Measurements from ENCODE around the gene KCNJ14.

The KCNJ14 gene

GRCh38 chr19:48507911-48508439 is 52.6 kb downstream of the KCNJ14 start:
- DNase-seq (ENCODE audit: low read depth in 2 of 2) = no peak

GRCh38 chr19:48508729-48509411 is 53.5 kb downstream of the KCNJ14 start:
- DNase-seq (ENCODE audit: low read depth in 2 of 2) = no peak

- no peak for DNase-seq (ENCODE audit: low read depth in 2 of 2)
These were observed 54.3 kb downstream of the KCNJ14 start for GRCh38 chr19:48509467-48510194.

- peak; percentile 62 to 70 for DNase-seq (ENCODE audit: low read depth in 2 of 2)
These were observed 55.3 kb downstream of the KCNJ14 start for GRCh38 chr19:48510421-48511268.

- DNase-seq (ENCODE audit: low read depth in 2 of 2) = no peak
These were observed 56.0 kb downstream of the KCNJ14 start for GRCh38 chr19:48511321-48511731.

- DNase-seq (ENCODE audit: low read depth in 2 of 2) = peak; percentile 55 to 72
These were observed 56.6 kb downstream of the KCNJ14 start, which contains the start of gene LMTK3 for GRCh38 chr19:48511800-48512503. TSS of gene LMTK3 (minus strand) at chr19:48511835. CDS start at chr19:48511576, 259 bp downstream.

GRCh38 chr19:48512504-48513288 is 57.3 kb downstream of the KCNJ14 start:
- no peak for DNase-seq (ENCODE audit: low read depth in 2 of 2)

GRCh38 chr19:48513289-48514122 is 58.1 kb downstream of the KCNJ14 start:
- peak; percentile 49 to 66 for DNase-seq (ENCODE audit: low read depth in 2 of 2)

- no peak for DNase-seq (ENCODE audit: low read depth in 2 of 2)
These were observed 58.7 kb downstream of the KCNJ14 start for GRCh38 chr19:48514123-48514458.

- DNase-seq (ENCODE audit: low read depth in 2 of 2) = no peak
These were observed 61.2 kb downstream of the KCNJ14 start for GRCh38 chr19:48516536-48516935.

Data from stimulated activated CD4-positive, alpha-beta T cell treated with anti-CD3 and anti-CD28 coated beads, Interleukin-15, amount 100 ng/mL, for 48 hours (primary cell).